SK-N-SH treated with all-trans-retinoic acid at 6 μM for 48 hours (cell line): ENCODE data around the gene DNHD1.
A peak's percentile ranks its signal among the peaks of the same experiment; 100 is the strongest.

Experiments used
- ATAC-seq: fragments of 200-7000 bp; cut with Tn5 transposase; 3 replicates; pipeline ENCODE4 v1.9.1; 2020; ENCODE audit warnings: mild to moderate bottlenecking, moderate library complexity
- ARNTL ChIP-seq: fragments of 450-650 bp; formaldehyde crosslinking; IDR thresholded peaks from 2 replicates; pipeline ENCODE4 v1.5.0; 2020; ENCODE audit warnings: low read depth, mild to moderate bottlenecking, moderate library complexity, borderline replicate concordance
- BACH2 ChIP-seq: fragments of 250-450 bp; sonication (Bioruptor Pico); IDR thresholded peaks from 2 replicates; pipeline ENCODE4 v1.9.0; 2021; ENCODE audit warnings: mild to moderate bottlenecking, borderline replicate concordance
- CREB5 ChIP-seq: fragments of 250-450 bp; sonication (Bioruptor Pico); IDR thresholded peaks from 2 replicates; pipeline ENCODE4 v1.5.1; 2020; ENCODE audit warnings: low read depth, mild to moderate bottlenecking, moderate library complexity
- CSDC2 ChIP-seq: fragments of 250-450 bp; sonication (Bioruptor Pico); IDR thresholded peaks from 2 replicates; pipeline ENCODE4 v1.5.0; 2020; ENCODE audit warnings: mild to moderate bottlenecking, moderate library complexity
- CSRNP3 ChIP-seq: fragments of 250-450 bp; sonication (Bioruptor Pico); IDR thresholded peaks from 2 replicates; pipeline ENCODE4 v1.5.1; 2021; ENCODE audit warnings: mild to moderate bottlenecking, moderate library complexity
- ESRRG ChIP-seq: fragments of 250-450 bp; sonication (Bioruptor Pico); IDR thresholded peaks from 2 replicates; pipeline ENCODE4 v1.6.1; 2021; ENCODE audit warnings: mild to moderate bottlenecking
- GLIS3 ChIP-seq: fragments of 250-450 bp; sonication (Bioruptor Pico); IDR thresholded peaks from 2 replicates; pipeline ENCODE4 v1.5.0; 2020; ENCODE audit warnings: mild to moderate bottlenecking, moderate library complexity
- ISL1 ChIP-seq: fragments of 250-450 bp; sonication (Bioruptor Pico); IDR thresholded peaks from 2 replicates; pipeline ENCODE4 v2.1.2; 2022; ENCODE audit warnings: mild to moderate bottlenecking, moderate library complexity
- OSR1 ChIP-seq: fragments of 250-450 bp; sonication (Bioruptor Pico); IDR thresholded peaks from 2 replicates; pipeline ENCODE4 v1.8.0; 2022; ENCODE audit warnings: moderate library complexity, mild to moderate bottlenecking, inconsistent platforms
- PATZ1 ChIP-seq: fragments of 250-450 bp; sonication (Bioruptor Pico); IDR thresholded peaks from 2 replicates; pipeline ENCODE4 v1.8.0; 2020; ENCODE audit warnings: mild to moderate bottlenecking, moderate library complexity, borderline replicate concordance
- POU6F1 ChIP-seq: fragments of 250-450 bp; sonication (Bioruptor Pico); IDR thresholded peaks from 2 replicates; pipeline ENCODE4 v1.8.0; 2021; ENCODE audit warnings: low read depth, mild to moderate bottlenecking, moderate library complexity, borderline replicate concordance
- PPARA ChIP-seq: fragments of 250-450 bp; sonication (Bioruptor Pico); IDR thresholded peaks from 2 replicates; pipeline ENCODE4 v1.5.0; 2020; ENCODE audit warnings: mild to moderate bottlenecking, borderline replicate concordance
- RARB ChIP-seq: fragments of 250-450 bp; sonication (Bioruptor Pico); IDR thresholded peaks from 2 replicates; pipeline ENCODE4 v1.8.0; 2021; ENCODE audit warnings: mild to moderate bottlenecking, moderate library complexity
- SNAI2 ChIP-seq: fragments of 250-450 bp; sonication (Bioruptor Pico); IDR thresholded peaks from 2 replicates; pipeline ENCODE4 v1.5.0; 2020; ENCODE audit warnings: mild to moderate bottlenecking, moderate library complexity
- TCF4 ChIP-seq: fragments of 250-450 bp; sonication (Bioruptor Pico); IDR thresholded peaks from 2 replicates; pipeline ENCODE4 v1.8.0; 2021; ENCODE audit warnings: mild to moderate bottlenecking, moderate library complexity, borderline replicate concordance
- TOX ChIP-seq: fragments of 250-450 bp; sonication (Bioruptor Pico); IDR thresholded peaks from 2 replicates; pipeline ENCODE4 v1.8.0; 2021; ENCODE audit warnings: mild to moderate bottlenecking, moderate library complexity, borderline replicate concordance
- TSHZ2 ChIP-seq: fragments of 250-450 bp; sonication (Bioruptor Pico); IDR thresholded peaks from 2 replicates; pipeline ENCODE4 v1.5.0; 2020; ENCODE audit warnings: mild to moderate bottlenecking, moderate library complexity
- ZC3H10 ChIP-seq: fragments of 250-450 bp; sonication (Bioruptor Pico); IDR thresholded peaks from 2 replicates; pipeline ENCODE4 v1.5.1; 2021; ENCODE audit warnings: mild to moderate bottlenecking, moderate library complexity
- ZFP3 ChIP-seq: fragments of 250-450 bp; sonication (Bioruptor Pico); IDR thresholded peaks from 2 replicates; pipeline ENCODE4 v1.5.0; 2020; ENCODE audit warnings: mild to moderate bottlenecking, moderate library complexity
- ZFP30 ChIP-seq: fragments of 450-650 bp; formaldehyde crosslinking; IDR thresholded peaks from 2 replicates; pipeline ENCODE4 v1.5.0; 2022; ENCODE audit warnings: mild to moderate bottlenecking, moderate library complexity
- ZNF565 ChIP-seq: fragments of 450-650 bp; formaldehyde crosslinking; conservative IDR thresholded peaks from 2 replicates; pipeline ENCODE4 v1.5.0; 2020; ENCODE audit warnings: low read depth, mild to moderate bottlenecking, moderate library complexity
- ZNF70 ChIP-seq: fragments of 450-650 bp; formaldehyde crosslinking; IDR thresholded peaks from 2 replicates; pipeline ENCODE4 v1.5.0; 2020; ENCODE audit warnings: mild to moderate bottlenecking, moderate library complexity
- ZNF8 ChIP-seq: fragments of 450-650 bp; formaldehyde crosslinking; IDR thresholded peaks from 2 replicates; pipeline ENCODE4 v1.5.0; 2020; ENCODE audit warnings: mild to moderate bottlenecking, moderate library complexity

Gene DNHD1

GRCh38 chr11:6606471-6607189 is 109.5 kb downstream of the DNHD1 start:
- TF ChIP-seq BACH2 (CRISPR knock-in tag) (no peak), SNAI2 (no peak), GLIS3 (CRISPR knock-in tag) (no peak), CREB5 (CRISPR knock-in tag) (peak; percentile 18; the same call in 1 of the 2 replicates), TCF4 (CRISPR knock-in tag) (peak; percentile 60; the same call in 1 of the 2 replicates)
- ATAC-seq: peak; percentile 81

- TF ChIP-seq ESRRG (CRISPR knock-in tag) (no peak), TOX (0 out of 2 replicates have a peak, but pooled peaks have one; percentile 48)
- ATAC-seq: no peak
Observed at GRCh38 chr11:6607190-6607795, 110.2 kb downstream of the DNHD1 start.

- no peak for ATAC-seq
- TF ChIP-seq POU6F1 (CRISPR knock-in tag) (no peak), SNAI2 (no peak), ESRRG (CRISPR knock-in tag) (no peak), ZNF565 (CRISPR knock-in tag) (no peak), CSRNP3 (CRISPR knock-in tag) (no peak), ISL1 (CRISPR knock-in tag) (no peak), ARNTL (CRISPR knock-in tag) (no peak), ZC3H10 (no peak), TOX (no peak), ZFP30 (CRISPR knock-in tag) (no peak), OSR1 (CRISPR knock-in tag) (no peak), ZNF8 (no peak), TCF4 (CRISPR knock-in tag) (no peak), RARB (CRISPR knock-in tag) (no peak), PATZ1 (CRISPR knock-in tag) (no peak), GLIS3 (CRISPR knock-in tag) (no peak), PPARA (CRISPR knock-in tag) (no peak), ZNF70 (no peak), ZFP3 (CRISPR knock-in tag) (no peak)
- TF ChIP-seq, all 23 proteins: peak for 0
Observed at GRCh38 chr11:6608011-6608410, 110.9 kb downstream of the DNHD1 start.

- TF ChIP-seq ZC3H10: no peak
- no peak for TF ChIP-seq SNAI2
- no peak for TF ChIP-seq OSR1 (CRISPR knock-in tag)
- TF ChIP-seq ESRRG (CRISPR knock-in tag): no peak
- TF ChIP-seq TSHZ2: no peak
- TF ChIP-seq POU6F1 (CRISPR knock-in tag): no peak
- no peak for TF ChIP-seq CSDC2 (CRISPR knock-in tag)
- no peak for ATAC-seq
Observed at GRCh38 chr11:6608726-6609501, 111.8 kb downstream of the DNHD1 start.
